ENCODE data around the gene THEMIS. TPM values are rescaled to one million over a fixed set of nuclear protein-coding genes. Genes with fewer than 3 reads are reported as not detected.
A peak's percentile ranks its signal among the peaks of the same experiment; 100 is the strongest.
"Not testable (repeated sequence)": the region's sequence is repeated elsewhere in the genome, so short reads cannot be mapped to it uniquely, and the experiment has no call there.

THEMIS gene
- total RNA-seq, 6 experiments from 2014 or later: 0.12 to 0.28 (median 0.25) TPM

- Mint-ChIP-seq H3K27me3 (ENCODE audit: insufficient read depth) (peaks cover 7% of the 10 kb centered on the region), H3K4me1 (ENCODE audit: low read depth) (no peaks in the 10 kb centered on the region), H3K27ac (no peak overlapping the region), H3K36me3 (ENCODE audit: low read depth) (no peaks in the 10 kb centered on the region), H3K9me3 (no peaks in the 10 kb centered on the region), H3K4me3 (no peak overlapping the region)
- DNase-seq: peak; percentile 16
- TF ChIP-seq, protein P1, sequence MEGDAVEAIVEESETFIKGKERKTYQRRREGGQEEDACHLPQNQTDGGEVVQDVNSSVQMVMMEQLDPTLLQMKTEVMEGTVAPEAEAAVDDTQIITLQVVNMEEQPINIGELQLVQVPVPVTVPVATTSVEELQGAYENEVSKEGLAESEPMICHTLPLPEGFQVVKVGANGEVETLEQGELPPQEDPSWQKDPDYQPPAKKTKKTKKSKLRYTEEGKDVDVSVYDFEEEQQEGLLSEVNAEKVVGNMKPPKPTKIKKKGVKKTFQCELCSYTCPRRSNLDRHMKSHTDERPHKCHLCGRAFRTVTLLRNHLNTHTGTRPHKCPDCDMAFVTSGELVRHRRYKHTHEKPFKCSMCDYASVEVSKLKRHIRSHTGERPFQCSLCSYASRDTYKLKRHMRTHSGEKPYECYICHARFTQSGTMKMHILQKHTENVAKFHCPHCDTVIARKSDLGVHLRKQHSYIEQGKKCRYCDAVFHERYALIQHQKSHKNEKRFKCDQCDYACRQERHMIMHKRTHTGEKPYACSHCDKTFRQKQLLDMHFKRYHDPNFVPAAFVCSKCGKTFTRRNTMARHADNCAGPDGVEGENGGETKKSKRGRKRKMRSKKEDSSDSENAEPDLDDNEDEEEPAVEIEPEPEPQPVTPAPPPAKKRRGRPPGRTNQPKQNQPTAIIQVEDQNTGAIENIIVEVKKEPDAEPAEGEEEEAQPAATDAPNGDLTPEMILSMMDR (IDR thresholded peaks at IDR 0.05): peak; percentile 81
Measured at GRCh38 chr6:127690092-127690491, 210.8 kb downstream of the THEMIS start.

DNA sequence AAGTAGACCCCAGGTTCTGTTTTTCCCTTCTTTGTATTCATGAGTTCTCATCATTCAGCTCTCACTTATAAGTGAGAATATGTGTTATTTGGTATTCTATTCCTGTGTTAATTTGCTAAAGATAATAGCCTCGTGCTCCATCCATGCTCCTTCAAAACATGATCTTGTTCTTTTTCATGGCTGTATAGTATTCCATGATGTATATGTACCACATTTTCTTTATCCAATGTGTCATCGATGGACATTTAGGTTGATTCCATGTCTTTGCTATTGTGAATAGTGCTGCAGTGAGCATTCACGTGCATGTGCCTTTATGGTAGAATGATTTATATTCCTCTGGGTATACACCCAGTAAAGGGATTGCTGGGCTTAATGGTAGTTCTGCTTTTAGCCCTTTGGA is 213.4 kb downstream of the THEMIS start:
- DNase-seq; H3K4me3 Mint-ChIP-seq; H3K27ac Mint-ChIP-seq; H3K4me1 Mint-ChIP-seq (ENCODE audit: low read depth); H3K9me3 Mint-ChIP-seq; H3K36me3 Mint-ChIP-seq (ENCODE audit: low read depth): not testable (repeated sequence)
- H3K27me3 Mint-ChIP-seq (ENCODE audit: insufficient read depth): peaks cover 17% of the 10 kb centered on the region

GRCh38 chr6:127686084-127686483 is 214.8 kb downstream of the THEMIS start:
- Mint-ChIP-seq H3K9me3 (no peaks in the 10 kb centered on the region), H3K27me3 (ENCODE audit: insufficient read depth) (peaks cover 14% of the 10 kb centered on the region), H3K27ac (no peak overlapping the region), H3K36me3 (ENCODE audit: low read depth) (no peaks in the 10 kb centered on the region), H3K4me3 (no peak overlapping the region), H3K4me1 (ENCODE audit: low read depth) (no peaks in the 10 kb centered on the region)
- DNase-seq: no peak
- TF ChIP-seq, protein P1 (IDR thresholded peaks at IDR 0.05): no peak

GRCh38 chr6:127684501-127684900 is 216.4 kb downstream of the THEMIS start:
- H3K4me3 Mint-ChIP-seq: no peak overlapping the region
- no peaks in the 10 kb centered on the region for H3K4me1 Mint-ChIP-seq (ENCODE audit: low read depth)
- TF ChIP-seq, protein P1 (IDR thresholded peaks at IDR 0.05): no peak
- H3K27me3 Mint-ChIP-seq (ENCODE audit: insufficient read depth): peaks cover 14% of the 10 kb centered on the region
- no peaks in the 10 kb centered on the region for H3K9me3 Mint-ChIP-seq
- no peaks in the 10 kb centered on the region for H3K36me3 Mint-ChIP-seq (ENCODE audit: low read depth)
- H3K27ac Mint-ChIP-seq: no peak overlapping the region
- no peak for DNase-seq
